Activated CD4-positive, alpha-beta T cell treated with anti-CD3 and anti-CD28 coated beads, Interleukin-2, amount 10 ng/mL, durations not matched to agents 7 days and 5 days (primary cell): ENCODE results near the gene AREG. TPM values are rescaled to one million over a fixed set of nuclear protein-coding genes. Genes with fewer than 3 reads are reported as not detected.

Experiments
- CTCF ChIA-PET: fragments of 350-600 bp; sonication (Branson Sonifier 250); formaldehyde crosslinking; loops from one replicate; lab custom pipeline; 2021; ENCODE audit warnings: antibody characterized with exemption; lab: Charles Lee
- POLR2A ChIA-PET: fragments of 350-600 bp; sonication (Branson Sonifier 250); formaldehyde crosslinking; loops from one replicate; lab custom pipeline; 2021; ENCODE audit warnings: antibody characterized with exemption; lab: Charles Lee
- DNase-seq: peaks from one replicate; pipeline ENCODE4 v3.0.0-alpha.2; 2020
- H3K27ac Mint-ChIP-seq: one replicate; pipeline ENCODE4 v1.8.0; 2021; ENCODE audit warnings: mild to moderate bottlenecking, moderate library complexity, mixed read lengths
- H3K27me3 Mint-ChIP-seq: one replicate; pipeline ENCODE4 v1.8.0; 2021; ENCODE audit warnings: mixed read lengths
- H3K36me3 Mint-ChIP-seq: one replicate; pipeline ENCODE4 v1.8.0; 2021; ENCODE audit warnings: low read depth, mixed read lengths
- H3K4me1 Mint-ChIP-seq: one replicate; pipeline ENCODE4 v1.8.0; 2021; ENCODE audit warnings: mixed read lengths
- H3K4me3 Mint-ChIP-seq: one replicate; pipeline ENCODE4 v1.8.0; 2021; ENCODE audit warnings: mild to moderate bottlenecking, moderate library complexity, mixed read lengths
- H3K9me3 Mint-ChIP-seq: one replicate; pipeline ENCODE4 v1.8.0; 2021; ENCODE audit warnings: mixed read lengths
- total RNA-seq, 2 experiments: library from RNA; stranded (reverse); gene quantifications; one replicate each; pipeline ENCODE4 v1.2.3, GENCODE V29; 2021

The AREG gene
- total RNA-seq, 2 experiments from 2014 or later, result 0.37 TPM; not detected in 1

GRCh38 chr4:74437866-74438265, 7.1 kb upstream of the AREG start:
- DNase-seq, result no peak
- Mint-ChIP-seq H3K4me3 (no peak overlapping the region), H3K36me3 (no peaks in the 10 kb centered on the region), H3K27ac (no peak overlapping the region), H3K27me3 (no peaks in the 10 kb centered on the region), H3K4me1 (no peaks in the 10 kb centered on the region), H3K9me3 (no peaks in the 10 kb centered on the region)
- POLR2A ChIA-PET, result no interaction called here
- CTCF ChIA-PET, result no interaction called here

GRCh38 chr4:74438661-74439060, 6.3 kb upstream of the AREG start:
- H3K36me3 Mint-ChIP-seq, result no peaks in the 10 kb centered on the region
- no peak overlapping the region for H3K4me3 Mint-ChIP-seq
- no peaks in the 10 kb centered on the region for H3K4me1 Mint-ChIP-seq
- DNase-seq, result no peak
- no peaks in the 10 kb centered on the region for H3K27me3 Mint-ChIP-seq
- H3K9me3 Mint-ChIP-seq, result no peaks in the 10 kb centered on the region
- ChIA-PET CTCF (no interaction called here), POLR2A (no interaction called here)
- no peak overlapping the region for H3K27ac Mint-ChIP-seq

DNA sequence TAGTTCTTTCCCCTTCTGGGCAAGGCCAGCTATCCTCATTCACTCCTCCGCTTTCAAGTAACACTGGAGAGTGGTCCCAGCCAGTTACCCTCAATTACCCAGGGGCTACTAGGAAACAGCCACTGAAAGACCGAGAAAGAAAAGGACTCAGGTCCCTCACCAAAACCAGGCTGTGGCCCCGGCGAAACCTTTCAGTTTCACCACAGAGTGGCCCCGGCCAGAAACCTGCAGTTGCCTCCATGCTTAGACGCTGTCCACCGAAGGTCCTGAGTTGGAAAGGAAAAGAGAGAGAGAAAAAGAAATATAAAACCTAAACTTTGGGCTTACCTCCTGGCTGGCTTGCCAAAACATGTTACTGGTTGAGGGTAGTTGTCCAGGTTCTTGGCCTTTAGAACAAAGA, 5.0 kb upstream of the AREG start:
- CTCF ChIA-PET, result no interaction called here
- no peaks in the 10 kb centered on the region for H3K36me3 Mint-ChIP-seq
- H3K4me3 Mint-ChIP-seq, result no peak overlapping the region

GRCh38 chr4:74440356-74440755, 4.6 kb upstream of the AREG start:
- Mint-ChIP-seq H3K4me3 (no peak overlapping the region), H3K36me3 (no peaks in the 10 kb centered on the region), H3K27ac (no peak overlapping the region), H3K27me3 (no peaks in the 10 kb centered on the region), H3K4me1 (peaks cover 11% of the 10 kb centered on the region), H3K9me3 (no peaks in the 10 kb centered on the region)
- POLR2A ChIA-PET, result no interaction called here
- DNase-seq, result no peak
- CTCF ChIA-PET, result no interaction called here

More for the DNA sequence above, 5.0 kb upstream of the AREG start:
- Mint-ChIP-seq H3K4me1 (peaks cover 8% of the 10 kb centered on the region), H3K27ac (no peak overlapping the region), H3K9me3 (no peaks in the 10 kb centered on the region), H3K27me3 (no peaks in the 10 kb centered on the region)
- DNase-seq, result no peak
- POLR2A ChIA-PET, result no interaction called here

DNA sequence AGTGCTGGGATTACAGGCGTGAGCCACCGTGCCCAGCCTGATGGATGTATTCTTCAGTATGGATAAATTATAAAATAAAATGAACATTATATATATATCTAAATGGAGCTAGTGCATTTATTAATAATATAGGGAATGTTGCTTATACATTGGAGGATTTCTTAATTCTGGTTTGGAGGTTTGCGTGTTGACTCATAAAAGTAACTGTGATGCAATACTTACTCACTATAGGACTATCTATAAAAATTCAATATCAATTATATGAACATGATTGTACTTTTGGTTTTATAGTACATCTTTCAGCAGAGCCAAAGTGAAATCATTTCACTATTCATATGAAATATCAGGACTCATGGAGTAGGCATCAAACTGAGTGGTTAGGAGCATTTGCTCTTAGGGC, 3.2 kb upstream of the AREG start:
- peaks cover 14% of the 10 kb centered on the region for H3K4me1 Mint-ChIP-seq
- no peaks in the 10 kb centered on the region for H3K36me3 Mint-ChIP-seq

DNA sequence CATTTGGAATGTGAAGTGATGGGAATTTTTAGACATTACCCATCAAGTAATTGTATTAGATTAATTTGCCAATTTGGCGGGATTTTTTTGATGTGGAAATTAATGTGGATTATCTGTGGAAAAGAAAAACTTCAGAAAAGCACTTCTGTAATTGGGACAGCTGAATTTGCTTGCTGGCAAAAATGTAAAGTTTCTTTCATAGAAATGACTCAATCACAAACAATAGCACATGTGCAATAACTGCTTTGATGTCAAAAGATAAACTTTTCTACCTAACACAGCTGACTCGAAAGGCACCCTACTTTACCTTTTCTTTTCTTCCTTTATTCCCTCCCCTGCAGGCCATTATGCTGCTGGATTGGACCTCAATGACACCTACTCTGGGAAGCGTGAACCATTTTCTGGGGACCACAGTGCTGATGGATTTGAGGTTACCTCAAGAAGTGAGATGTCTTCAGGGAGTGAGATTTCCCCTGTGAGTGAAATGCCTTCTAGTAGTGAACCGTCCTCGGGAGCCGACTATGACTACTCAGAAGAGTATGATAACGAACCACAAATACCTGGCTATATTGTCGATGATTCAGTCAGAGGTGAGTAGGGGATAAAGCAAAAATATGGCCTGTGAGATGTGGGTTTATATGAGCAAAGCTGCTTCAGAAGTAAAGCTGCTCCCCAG, 1.4 kb downstream of the AREG start:
- DNase-seq, result no peak
- ChIA-PET CTCF (interaction anchor here (1.2 kb wide), 1 partner anchor 10 kb away, joined by 3 read pairs; no protein-coding TSS in a partner anchor), POLR2A (no interaction called here)
- no peak overlapping the region for H3K4me3 Mint-ChIP-seq
- H3K36me3 Mint-ChIP-seq, result no peaks in the 10 kb centered on the region
- H3K4me1 Mint-ChIP-seq, result peaks cover 14% of the 10 kb centered on the region
- no peaks in the 10 kb centered on the region for H3K9me3 Mint-ChIP-seq
- H3K27ac Mint-ChIP-seq, result no peak overlapping the region
- peaks cover 5% of the 10 kb centered on the region for H3K27me3 Mint-ChIP-seq

More for the DNA sequence above, 3.2 kb upstream of the AREG start:
- Mint-ChIP-seq H3K9me3 (no peaks in the 10 kb centered on the region), H3K4me3 (no peak overlapping the region), H3K27me3 (no peaks in the 10 kb centered on the region), H3K27ac (no peak overlapping the region)
- ChIA-PET POLR2A (no interaction called here), CTCF (no interaction called here)
- no peak for DNase-seq

DNA sequence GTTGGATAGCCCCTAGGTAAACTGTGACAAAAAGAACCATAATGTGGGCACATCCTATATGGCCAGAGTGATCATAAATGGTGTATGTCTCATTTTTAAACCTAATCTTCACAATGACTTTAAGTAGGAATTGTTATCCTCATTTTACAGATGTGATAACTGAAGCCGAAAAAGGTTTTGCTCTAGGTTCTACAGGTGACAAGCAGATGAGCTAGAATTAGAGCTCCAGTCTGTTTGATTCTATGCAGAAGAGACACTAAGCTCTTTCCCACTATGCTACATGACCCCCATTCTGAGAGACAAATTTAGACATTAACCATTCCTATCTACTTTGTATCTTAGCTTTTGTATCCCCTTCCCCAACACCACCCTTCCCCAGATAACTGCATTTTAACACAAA, 2.0 kb downstream of the AREG start:
- peaks cover 5% of the 10 kb centered on the region for H3K27me3 Mint-ChIP-seq
- no peaks in the 10 kb centered on the region for H3K36me3 Mint-ChIP-seq
- no peak overlapping the region for H3K4me3 Mint-ChIP-seq
- H3K27ac Mint-ChIP-seq, result no peak overlapping the region
- peaks cover 14% of the 10 kb centered on the region for H3K4me1 Mint-ChIP-seq
- H3K9me3 Mint-ChIP-seq, result no peaks in the 10 kb centered on the region
- ChIA-PET CTCF (interaction anchor here (1.2 kb wide), 1 partner anchor 9 kb away, joined by 3 read pairs; no protein-coding TSS in a partner anchor), POLR2A (no interaction called here)
- no peak for DNase-seq

DNA sequence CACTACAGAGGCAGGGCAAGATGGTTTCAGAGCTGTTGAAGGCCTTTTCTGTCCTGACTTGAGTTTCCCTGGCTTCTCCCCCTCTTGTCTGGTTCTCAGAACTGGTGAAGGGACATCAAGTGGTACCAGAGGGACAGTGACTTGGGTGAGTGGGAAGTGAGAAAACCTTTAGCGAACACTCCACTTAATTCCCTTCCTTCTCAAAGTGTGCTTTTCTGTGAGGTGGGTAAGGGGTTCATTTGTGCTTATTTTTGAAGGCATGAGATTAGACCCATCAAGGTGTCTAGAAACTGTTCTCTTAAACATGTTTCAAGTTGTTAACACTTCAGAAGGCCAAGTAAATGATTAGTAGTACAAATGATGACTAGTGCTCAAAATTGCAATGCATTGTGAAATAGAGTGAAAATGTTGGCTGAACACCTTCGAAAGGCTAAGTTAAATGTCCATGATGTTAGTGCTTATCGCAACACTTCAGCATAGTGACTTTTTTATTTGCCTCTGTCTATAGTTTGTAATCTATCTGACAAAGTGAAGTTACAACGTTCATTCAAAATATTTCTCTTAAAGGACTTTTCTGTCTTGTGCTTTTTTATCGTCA, 2.8 kb downstream of the AREG start:
- Mint-ChIP-seq H3K27me3 (peaks cover 5% of the 10 kb centered on the region), H3K4me3 (no peak overlapping the region), H3K27ac (no peak overlapping the region), H3K4me1 (peaks cover 14% of the 10 kb centered on the region), H3K9me3 (no peaks in the 10 kb centered on the region), H3K36me3 (no peaks in the 10 kb centered on the region)
- ChIA-PET CTCF (no interaction called here), POLR2A (no interaction called here)
- DNase-seq, result no peak

- Mint-ChIP-seq H3K27ac (no peak overlapping the region), H3K4me3 (no peak overlapping the region), H3K36me3 (no peaks in the 10 kb centered on the region), H3K9me3 (no peaks in the 10 kb centered on the region), H3K4me1 (peaks cover 7% of the 10 kb centered on the region), H3K27me3 (peaks cover 5% of the 10 kb centered on the region)
- ChIA-PET POLR2A (no interaction called here), CTCF (interaction anchor here (1.0 kb wide), 1 partner anchor 11 kb away, joined by 3 read pairs; no protein-coding TSS in a partner anchor)
- no peak for DNase-seq
Observed at GRCh38 chr4:74449571-74450297, 4.8 kb downstream of the AREG start.

- Mint-ChIP-seq H3K4me1 (peaks cover 4% of the 10 kb centered on the region), H3K4me3 (no peak overlapping the region), H3K36me3 (no peaks in the 10 kb centered on the region), H3K27ac (no peak overlapping the region), H3K27me3 (peaks cover 5% of the 10 kb centered on the region), H3K9me3 (no peaks in the 10 kb centered on the region)
- POLR2A ChIA-PET, result no interaction called here
- CTCF ChIA-PET, result interaction anchor here (1.0 kb wide), 1 partner anchor 11 kb away, joined by 3 read pairs; no protein-coding TSS in a partner anchor
- DNase-seq, result no peak
Observed at GRCh38 chr4:74450298-74450683, 5.4 kb downstream of the AREG start.

- no peak overlapping the region for H3K27ac Mint-ChIP-seq
- no peaks in the 10 kb centered on the region for H3K4me1 Mint-ChIP-seq
- H3K27me3 Mint-ChIP-seq, result peaks cover 5% of the 10 kb centered on the region
- ChIA-PET CTCF (no interaction called here), POLR2A (no interaction called here)
- H3K9me3 Mint-ChIP-seq, result no peaks in the 10 kb centered on the region
- no peaks in the 10 kb centered on the region for H3K36me3 Mint-ChIP-seq
- no peak for DNase-seq
- H3K4me3 Mint-ChIP-seq, result no peak overlapping the region
Observed at GRCh38 chr4:74451214-74451661, 6.3 kb downstream of the AREG start.

GRCh38 chr4:74453037-74453635, 8.2 kb downstream of the AREG start:
- Mint-ChIP-seq H3K9me3 (no peaks in the 10 kb centered on the region), H3K27ac (no peak overlapping the region), H3K4me3 (no peak overlapping the region), H3K4me1 (no peaks in the 10 kb centered on the region), H3K27me3 (no peaks in the 10 kb centered on the region), H3K36me3 (no peaks in the 10 kb centered on the region)
- DNase-seq, result no peak
- ChIA-PET CTCF (interaction anchor here (0.7 to 0.9 kb wide), 2 partner anchors 8 to 223 kb away, joined by 3 to 4 read pairs; partner anchors contain the start of gene AREG), POLR2A (no interaction called here)
